Measurements from ENCODE around the gene ERP27.

ERP27 gene

GRCh38 chr12:14873440-14874185, 64.7 kb downstream of the ERP27 start:
- no peak for DNase-seq (ENCODE audit: extremely low read depth in 1 of 2, low read depth in 1 of 2)

DNA sequence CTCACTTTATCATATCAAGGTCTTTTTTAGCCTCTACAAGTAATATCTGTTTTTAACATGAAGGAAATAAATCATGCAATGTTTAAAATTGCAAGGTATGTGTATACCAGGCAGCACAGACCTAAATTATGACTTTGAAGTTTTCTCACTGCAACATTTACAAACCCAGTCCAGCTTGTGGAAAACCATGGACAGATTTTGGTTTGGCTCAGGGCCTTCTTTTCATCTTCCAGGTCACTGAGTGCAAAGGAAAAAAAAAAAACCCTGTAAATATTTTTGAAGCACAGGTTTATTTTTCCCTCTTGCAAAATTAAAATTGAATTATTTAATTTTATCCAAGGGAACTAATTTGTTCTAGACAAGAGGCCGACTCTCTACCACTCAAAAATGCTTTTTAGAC, 66.5 kb downstream of the ERP27 start:
- DNase-seq (ENCODE audit: extremely low read depth in 1 of 2, low read depth in 1 of 2), result no peak

DNA sequence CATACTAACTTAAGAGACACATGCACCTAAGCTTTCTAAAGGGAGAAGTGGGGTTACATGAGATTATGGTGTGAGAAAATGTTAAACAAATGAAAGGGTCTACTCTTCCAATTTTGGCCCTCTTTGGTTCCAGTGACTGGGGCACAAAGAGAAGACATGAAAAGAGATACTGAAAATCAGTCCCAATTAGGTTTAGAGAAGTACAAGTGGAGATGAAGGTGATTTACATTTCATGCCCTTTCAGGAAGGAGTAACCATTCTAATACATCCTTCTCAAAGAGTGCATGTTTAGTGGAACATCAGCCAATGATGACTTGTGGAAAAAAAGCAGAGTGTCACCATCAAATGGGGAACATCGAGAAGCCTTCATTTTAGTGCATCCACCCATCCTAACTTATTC, 67.1 kb downstream of the ERP27 start:
- DNase-seq (ENCODE audit: extremely low read depth in 1 of 2, low read depth in 1 of 2), result no peak

- DNase-seq (ENCODE audit: extremely low read depth in 1 of 2, low read depth in 1 of 2), result no peak
Measured at GRCh38 chr12:14868916-14869506, 69.3 kb downstream of the ERP27 start.

All from activated CD8-positive, alpha-beta memory T cell treated with anti-CD3 and anti-CD28 coated beads for 1 hour (primary cell).